Activated T-cell treated with anti-CD3 and anti-CD28 coated beads, Interleukin-2, amount 50 U/mL, for 72 hours (primary cell): ENCODE results near the gene CIAPIN1. TPM values are rescaled to one million over a fixed set of nuclear protein-coding genes. Genes with fewer than 3 reads are reported as not detected.
"Not testable (repeated sequence)": the region's sequence is repeated elsewhere in the genome, so short reads cannot be mapped to it uniquely, and the experiment has no call there.

Source experiments
- ATAC-seq, 2 donors: fragments of 150-1000 bp; cut with Tn5 transposase; replicated peaks in 1 of 2; 2 replicates each; pipeline ENCODE4 v1.10.0; 2021; ENCODE audit warnings: moderate library complexity in 2 of 2, mild to moderate bottlenecking in 1 of 2
- DNase-seq, 2 donors: peaks; one replicate each; pipeline ENCODE4 v3.0.0; 2021 to 2022; ENCODE audit warnings: mixed read lengths in 1 of 2
- H3K27ac Mint-ChIP-seq: one replicate; pipeline ENCODE4 v1.8.0; 2022; ENCODE audit warnings: mild to moderate bottlenecking, moderate library complexity, mixed read lengths
- H3K27me3 Mint-ChIP-seq: one replicate; pipeline ENCODE4 v1.8.0; 2022; ENCODE audit warnings: low read depth, mixed read lengths
- H3K36me3 Mint-ChIP-seq, 2 donors: one replicate each; pipeline ENCODE4 v1.8.0; 2022; ENCODE audit warnings: mixed read lengths in 2 of 2, mild to moderate bottlenecking in 1 of 2; ENCODE audit not compliant: insufficient read depth in 2 of 2
- H3K4me1 Mint-ChIP-seq: one replicate; pipeline ENCODE4 v1.8.0; 2022; ENCODE audit warnings: low read depth, mixed read lengths
- H3K4me3 Mint-ChIP-seq, 2 donors: one replicate each; pipeline ENCODE4 v1.8.0; 2022; ENCODE audit warnings: mild to moderate bottlenecking in 2 of 2, mixed read lengths in 2 of 2, moderate library complexity in 2 of 2
- H3K9me3 Mint-ChIP-seq, 2 donors: one replicate each; pipeline ENCODE4 v1.8.0; 2022; ENCODE audit warnings: mixed read lengths in 2 of 2
- total RNA-seq, 2 donors: library from RNA; stranded (reverse); gene quantifications; one replicate each; pipeline ENCODE4 v1.2.3, GENCODE V29; 2022

The CIAPIN1 gene
- total RNA-seq, 2 donors from 2014 or later, result 39.6 to 49.7 TPM

DNA sequence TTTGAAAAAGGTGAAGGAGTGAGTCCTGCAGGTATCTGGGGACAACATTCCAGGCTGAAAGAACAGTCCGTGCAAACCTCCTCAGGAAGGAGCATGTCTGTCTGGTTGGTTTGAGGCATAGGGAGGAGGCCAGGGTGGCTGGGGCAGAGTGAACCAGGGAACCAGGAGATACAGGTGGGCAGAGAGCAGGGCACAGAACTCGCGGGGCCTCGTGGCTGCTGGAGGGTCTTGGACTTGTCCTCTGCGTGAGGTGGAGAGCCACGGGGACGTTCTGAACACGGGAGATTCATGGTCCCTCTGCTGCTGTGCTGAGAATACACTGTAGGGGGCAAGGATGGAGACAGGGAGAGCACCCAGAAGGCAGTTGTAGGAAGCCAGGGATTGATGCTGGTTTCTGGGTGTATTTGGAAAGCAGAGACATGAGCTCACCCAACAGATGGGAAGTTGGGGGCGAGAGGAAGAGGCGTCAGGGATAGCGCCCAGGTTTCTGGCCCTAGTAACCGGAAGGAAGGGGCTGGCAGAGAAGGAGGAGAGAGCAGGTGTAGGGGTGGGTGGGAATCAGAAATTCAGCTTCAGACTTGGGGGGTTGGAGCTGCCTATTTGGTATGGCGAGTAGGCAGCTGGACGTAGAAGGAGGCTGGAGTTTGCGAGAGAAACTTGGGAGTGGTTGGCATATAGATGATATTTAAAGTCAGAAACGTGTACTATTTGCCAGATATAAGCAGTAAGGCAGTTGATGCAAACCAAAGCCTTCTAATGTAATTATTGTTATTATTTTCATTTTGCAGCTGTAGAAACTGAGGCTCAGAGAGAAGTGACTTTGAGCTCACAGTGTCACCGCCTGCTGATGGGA, 43.0 kb downstream of the CIAPIN1 start, which contains the start of gene CCL17:
TSS of gene CCL17 (plus strand) at position 803 of the 853 bp plus-strand sequence. CDS start 9,166 bp downstream, outside the sequence.
- no peaks in the 10 kb centered on the region for H3K27me3 Mint-ChIP-seq
- DNase-seq (no peak), ATAC-seq (peak in 1 of 2 donors; percentile 36)
- H3K27ac Mint-ChIP-seq, result no peak within 1 kb of the TSS
- H3K4me3 Mint-ChIP-seq, result no peak within 1 kb of the TSS
- H3K36me3 Mint-ChIP-seq, result no peaks in the 10 kb centered on the region
- no peaks in the 10 kb centered on the region for H3K9me3 Mint-ChIP-seq
- H3K4me1 Mint-ChIP-seq, result peaks cover 8% of the 10 kb centered on the region

DNA sequence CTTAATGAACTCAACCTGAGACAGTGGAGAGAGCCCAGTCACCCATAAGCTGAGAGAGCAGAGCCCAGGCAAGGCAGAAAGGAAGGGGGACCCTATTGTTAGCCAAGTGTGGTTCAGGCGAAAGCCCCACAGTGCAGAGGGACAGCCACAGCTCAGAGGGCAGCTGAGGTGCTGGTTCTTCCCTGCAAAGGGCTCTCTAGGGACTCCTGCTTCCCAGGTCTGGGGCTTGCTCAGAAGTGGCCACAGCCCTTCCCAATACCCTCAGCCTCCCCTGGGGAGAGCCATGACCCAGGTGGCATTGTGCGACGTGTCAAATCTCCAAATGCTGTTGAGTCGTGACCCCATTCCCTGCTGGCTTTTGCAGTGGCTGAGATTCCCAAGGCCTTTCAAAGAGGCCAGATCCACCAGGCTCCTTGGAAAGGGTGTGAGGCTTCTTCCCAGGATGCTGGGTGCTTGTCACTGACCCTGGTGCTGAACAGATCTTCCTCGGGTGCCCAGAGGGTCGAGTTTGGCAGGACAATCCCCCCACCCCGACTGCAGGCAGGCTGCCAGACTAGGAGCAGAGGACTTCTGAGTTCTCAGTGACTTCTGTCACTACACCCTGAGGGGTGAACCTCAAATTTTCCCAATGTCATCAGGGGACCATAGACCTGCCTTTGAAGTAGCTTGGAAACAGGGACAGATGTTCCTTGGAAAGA, 45.1 kb downstream of the CIAPIN1 start:
- ATAC-seq (no peak), DNase-seq (no peak)
- no peaks in the 10 kb centered on the region for H3K9me3 Mint-ChIP-seq
- H3K36me3 Mint-ChIP-seq, result no peaks in the 10 kb centered on the region
- H3K4me1 Mint-ChIP-seq, result peaks cover 8% of the 10 kb centered on the region
- no peak overlapping the region for H3K4me3 Mint-ChIP-seq
- no peak overlapping the region for H3K27ac Mint-ChIP-seq
- H3K27me3 Mint-ChIP-seq, result no peaks in the 10 kb centered on the region

DNA sequence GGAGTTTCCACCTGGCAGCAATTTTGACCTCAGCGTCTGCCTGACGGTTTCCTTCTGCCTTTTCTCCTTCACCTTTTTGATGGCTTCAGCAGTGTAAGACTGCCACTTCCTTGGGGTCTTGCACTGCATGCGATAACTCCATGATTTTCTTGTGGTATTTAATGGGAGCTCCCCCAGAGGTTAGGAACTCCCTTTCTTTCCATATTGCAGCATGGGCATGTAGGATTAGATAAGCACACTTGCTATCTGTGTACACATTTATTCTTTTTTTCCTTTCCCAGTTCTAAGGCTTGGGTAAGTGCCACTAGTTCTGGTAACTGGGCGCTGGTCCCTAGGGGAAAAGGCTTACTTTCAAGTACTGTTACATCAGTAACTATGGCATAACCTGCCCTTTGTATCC, 49.7 kb downstream of the CIAPIN1 start:
- not testable (repeated sequence) for H3K4me3 Mint-ChIP-seq, DNase-seq, H3K27me3 Mint-ChIP-seq, H3K4me1 Mint-ChIP-seq, ATAC-seq, H3K27ac Mint-ChIP-seq, H3K9me3 Mint-ChIP-seq, H3K36me3 Mint-ChIP-seq

DNA sequence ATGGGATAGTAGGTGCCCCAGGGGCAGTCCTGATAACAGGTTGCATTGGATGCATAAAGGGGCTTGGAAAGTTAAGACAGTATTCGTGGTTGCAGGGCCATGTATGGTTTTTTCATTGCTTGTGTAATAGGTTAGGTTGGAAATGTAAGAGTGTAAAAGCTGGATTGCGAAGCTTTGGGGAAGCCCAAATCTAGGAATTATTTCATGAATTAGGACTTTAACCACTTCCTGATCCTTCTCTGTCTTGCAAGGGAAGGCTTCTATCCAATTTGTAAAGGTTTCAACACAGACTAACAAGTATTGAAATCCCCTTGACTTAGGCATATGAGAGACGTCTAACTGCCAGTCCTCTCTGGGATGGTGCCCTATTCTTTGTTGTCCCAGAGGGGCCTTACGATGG, 50.4 kb downstream of the CIAPIN1 start:
- no peak overlapping the region for H3K27ac Mint-ChIP-seq
- DNase-seq (no peak), ATAC-seq (no peak)
- H3K4me1 Mint-ChIP-seq, result no peaks in the 10 kb centered on the region
- H3K9me3 Mint-ChIP-seq, result no peaks in the 10 kb centered on the region
- H3K27me3 Mint-ChIP-seq, result no peaks in the 10 kb centered on the region
- no peaks in the 10 kb centered on the region for H3K36me3 Mint-ChIP-seq
- H3K4me3 Mint-ChIP-seq, result no peak overlapping the region

DNA sequence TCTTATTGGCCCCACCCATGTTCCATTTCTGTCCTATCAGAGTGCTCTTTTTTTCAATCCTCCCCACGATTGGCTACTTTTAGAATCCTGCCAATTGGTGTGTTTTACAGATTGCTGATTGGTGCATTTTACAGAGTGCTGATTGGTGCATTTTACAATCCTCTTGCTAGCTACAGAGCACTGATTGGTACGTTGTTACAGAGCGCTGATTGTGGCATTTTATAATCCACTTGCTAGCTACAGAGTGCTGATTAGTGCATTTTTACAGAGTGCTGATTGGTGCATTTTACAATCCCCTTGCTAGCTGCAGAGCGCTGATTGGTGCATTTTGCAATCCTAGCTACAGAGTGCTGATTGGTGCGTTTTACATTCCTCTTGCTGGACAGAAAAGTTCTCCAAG, 52.2 kb downstream of the CIAPIN1 start:
- Mint-ChIP-seq H3K27ac (no peak overlapping the region), H3K4me3 (no peak overlapping the region), H3K27me3 (no peaks in the 10 kb centered on the region), H3K9me3 (no peaks in the 10 kb centered on the region), H3K36me3 (no peaks in the 10 kb centered on the region), H3K4me1 (no peaks in the 10 kb centered on the region)
- ATAC-seq (no peak), DNase-seq (no peak)

DNA sequence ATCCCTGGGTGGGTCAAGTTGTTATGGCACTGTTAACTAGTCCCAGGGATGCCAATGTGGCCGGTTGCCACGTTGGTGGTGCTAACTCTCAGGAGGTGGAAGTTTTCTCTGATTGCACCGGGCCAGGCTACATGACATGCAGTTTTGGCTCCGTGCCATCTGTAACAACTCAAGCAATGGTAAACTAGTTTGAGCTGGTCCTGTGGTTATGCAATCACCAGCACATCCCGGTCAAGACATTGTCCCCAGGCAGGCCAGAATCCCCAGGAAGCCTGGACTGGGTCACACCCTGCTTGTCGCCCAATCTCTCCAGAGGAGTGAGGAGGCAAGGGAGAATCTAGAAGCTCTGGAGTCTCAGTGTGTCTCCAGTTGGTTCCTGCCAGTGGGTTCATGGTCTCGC, 52.7 kb downstream of the CIAPIN1 start:
- Mint-ChIP-seq H3K4me3 (no peak overlapping the region), H3K36me3 (no peaks in the 10 kb centered on the region), H3K27me3 (peaks cover 6% of the 10 kb centered on the region), H3K27ac (no peak overlapping the region), H3K4me1 (no peaks in the 10 kb centered on the region), H3K9me3 (no peaks in the 10 kb centered on the region)
- DNase-seq (no peak), ATAC-seq (no peak)

DNA sequence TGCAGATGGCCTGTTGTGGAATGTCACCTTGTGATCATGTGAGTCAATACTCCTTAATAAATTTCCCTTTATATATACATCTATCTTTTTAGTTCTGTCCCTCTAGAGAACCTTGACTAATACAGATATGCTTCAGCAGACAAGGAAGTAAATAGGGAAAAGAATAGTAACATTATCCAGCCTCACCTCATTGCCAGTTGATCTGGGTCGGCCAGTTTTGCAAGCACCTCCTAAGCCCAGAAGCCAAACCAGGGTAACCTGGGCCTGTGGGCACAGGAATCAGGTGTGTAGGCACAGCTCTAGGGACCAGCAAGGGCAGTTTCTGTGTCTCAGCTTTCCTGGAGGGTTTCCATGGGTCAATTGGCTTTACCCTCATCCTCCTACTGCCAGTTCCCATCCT, 54.5 kb downstream of the CIAPIN1 start:
- Mint-ChIP-seq H3K27ac (no peak overlapping the region), H3K4me1 (peaks cover 8% of the 10 kb centered on the region), H3K4me3 (no peak overlapping the region), H3K36me3 (no peaks in the 10 kb centered on the region), H3K9me3 (no peaks in the 10 kb centered on the region), H3K27me3 (peaks cover 12% of the 10 kb centered on the region)
- ATAC-seq (no peak), DNase-seq (no peak)

DNA sequence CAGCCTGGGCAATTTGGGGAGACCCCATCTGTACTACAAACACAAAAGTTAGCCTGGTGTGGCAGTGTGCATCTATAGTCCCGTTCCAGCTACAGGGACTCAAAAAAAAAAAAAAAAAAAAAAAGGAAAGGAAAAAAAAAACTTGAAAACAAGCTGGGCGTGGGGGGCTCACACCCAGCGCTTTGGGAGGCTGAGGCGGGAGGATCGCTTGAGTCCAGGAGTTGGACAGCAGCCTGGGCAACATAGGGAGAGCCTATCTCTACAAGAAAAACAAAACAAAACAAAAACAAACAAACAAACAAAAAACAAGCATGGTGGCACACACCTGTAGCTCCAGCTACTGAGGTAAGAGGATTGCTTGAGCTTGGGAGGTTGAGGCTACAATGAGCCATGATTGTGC, 55.5 kb downstream of the CIAPIN1 start:
- H3K9me3 Mint-ChIP-seq, result no peaks in the 10 kb centered on the region
- DNase-seq (no peak), ATAC-seq (no peak)
- H3K4me3 Mint-ChIP-seq, result no peak overlapping the region
- no peak overlapping the region for H3K27ac Mint-ChIP-seq
- H3K4me1 Mint-ChIP-seq, result peaks cover 11% of the 10 kb centered on the region
- peaks cover 12% of the 10 kb centered on the region for H3K27me3 Mint-ChIP-seq
- H3K36me3 Mint-ChIP-seq, result no peaks in the 10 kb centered on the region

DNA sequence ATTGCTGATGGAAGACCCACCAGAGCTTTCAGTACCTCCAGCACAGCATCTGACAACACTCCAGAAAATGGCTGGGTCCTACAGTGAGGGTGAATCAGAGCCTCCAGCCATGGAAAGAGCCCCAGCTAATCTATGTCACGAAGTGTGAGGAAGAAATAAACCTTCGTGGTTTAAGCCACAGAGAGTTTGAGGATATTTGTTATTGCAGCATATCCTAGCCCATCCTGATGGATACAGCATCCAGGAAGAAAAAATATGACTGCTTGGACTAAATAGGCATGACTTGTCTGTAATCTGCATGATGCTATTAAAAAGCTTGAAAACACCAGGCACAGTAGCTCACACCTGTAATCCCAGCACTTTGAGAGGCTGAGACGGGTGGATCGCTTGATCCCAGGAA, 55.9 kb downstream of the CIAPIN1 start:
- DNase-seq (no peak), ATAC-seq (no peak)
- Mint-ChIP-seq H3K4me1 (peaks cover 11% of the 10 kb centered on the region), H3K27ac (no peak overlapping the region), H3K4me3 (no peak overlapping the region), H3K27me3 (peaks cover 12% of the 10 kb centered on the region), H3K36me3 (no peaks in the 10 kb centered on the region), H3K9me3 (no peaks in the 10 kb centered on the region)

DNA sequence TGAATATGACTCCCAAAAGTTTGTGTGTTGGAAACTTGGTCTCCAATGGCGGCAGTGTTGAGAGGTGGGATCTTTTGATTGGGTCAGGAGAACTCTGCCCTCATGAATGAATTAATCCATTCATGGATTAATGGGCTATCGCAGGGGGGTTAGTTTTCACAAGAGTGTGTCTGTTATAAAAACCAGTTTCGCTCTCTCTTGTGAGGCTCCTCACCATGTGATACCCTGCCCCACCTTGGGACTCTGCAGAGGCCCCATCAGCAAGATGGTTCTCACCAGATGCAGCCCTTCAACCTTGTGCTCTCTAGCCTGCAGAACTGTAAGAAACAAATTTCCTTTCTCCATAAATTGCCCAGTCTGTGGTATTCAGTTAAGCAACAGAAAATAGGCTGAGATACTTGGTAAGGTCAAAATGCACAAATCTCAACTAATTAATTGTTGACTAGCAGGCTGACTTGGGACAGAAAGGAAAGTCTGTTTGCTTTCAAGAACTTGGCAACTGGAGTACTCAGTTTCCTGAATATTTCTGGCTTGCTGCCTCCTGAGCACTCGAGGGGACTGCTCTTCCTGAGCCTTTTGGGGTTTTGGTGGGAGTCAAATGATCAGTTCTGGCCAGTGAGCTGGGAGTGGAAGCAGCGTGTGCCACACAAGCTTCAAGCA, 56.4 kb downstream of the CIAPIN1 start:
- ATAC-seq, result no peak
- Mint-ChIP-seq H3K4me1 (peaks cover 11% of the 10 kb centered on the region), H3K4me3 (no peak overlapping the region), H3K27ac (no peak overlapping the region), H3K27me3 (peaks cover 12% of the 10 kb centered on the region), H3K9me3 (no peaks in the 10 kb centered on the region), H3K36me3 (no peaks in the 10 kb centered on the region)
- DNase-seq, result no peak

DNA sequence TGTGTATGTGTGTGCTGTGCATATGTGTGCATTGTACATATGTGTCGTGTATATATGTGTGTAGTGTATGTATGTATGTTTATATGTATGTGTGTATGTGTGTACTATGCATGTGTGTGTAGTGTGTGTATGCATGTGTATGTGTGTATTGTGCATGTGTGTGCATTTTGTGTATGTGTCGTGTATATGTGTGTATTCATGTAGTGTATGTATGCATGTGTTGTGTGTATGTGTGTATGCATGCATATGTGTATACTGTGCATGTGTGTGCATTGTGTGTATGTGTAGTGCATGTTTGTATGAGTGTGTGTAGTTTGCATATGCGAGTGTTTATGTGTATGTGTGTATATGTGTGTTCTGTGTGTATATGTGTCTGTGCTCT, 58.1 kb downstream of the CIAPIN1 start:
- Mint-ChIP-seq H3K4me3 (no peak overlapping the region), H3K4me1 (peaks cover 11% of the 10 kb centered on the region), H3K36me3 (no peaks in the 10 kb centered on the region), H3K27me3 (peaks cover 18% of the 10 kb centered on the region), H3K9me3 (no peaks in the 10 kb centered on the region), H3K27ac (no peak overlapping the region)
- no peak for ATAC-seq
- DNase-seq, result no peak

DNA sequence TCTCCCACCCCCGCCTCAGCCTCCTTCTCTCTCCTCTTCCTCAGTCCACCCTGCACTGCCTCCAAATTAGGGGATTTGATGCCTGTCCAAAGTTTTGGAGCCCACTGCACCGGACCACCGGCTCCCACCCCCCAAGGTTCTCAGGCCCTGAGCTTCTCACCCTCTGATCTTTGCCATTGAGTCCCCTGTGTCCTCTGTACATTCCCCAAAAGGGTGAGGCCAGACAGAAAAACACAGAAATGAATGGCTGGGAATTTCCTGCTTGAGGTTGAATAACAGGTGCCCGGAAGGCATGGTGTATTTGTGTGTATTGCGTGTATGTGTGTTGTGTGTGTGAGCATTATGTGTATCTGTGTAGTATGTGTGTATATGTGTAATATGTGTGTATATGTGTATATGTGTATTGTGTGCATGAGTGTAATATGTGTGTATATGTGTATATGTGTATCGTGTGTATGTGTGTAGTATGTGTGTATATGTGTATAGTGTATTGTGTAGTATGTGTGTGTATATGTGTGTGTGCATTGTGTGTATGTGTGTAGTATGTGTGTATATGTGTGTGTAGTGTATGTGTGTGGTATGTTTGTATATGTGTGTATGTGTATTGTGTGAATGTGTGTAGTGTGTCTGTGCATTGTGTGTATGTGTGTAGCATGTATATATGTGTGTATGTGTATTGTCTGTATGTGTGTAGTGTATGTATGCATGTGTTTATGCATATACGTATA, 58.7 kb downstream of the CIAPIN1 start:
- peak in 1 of 2 donors; percentile 14 for DNase-seq
- H3K4me3 Mint-ChIP-seq, result peak overlapping the region; percentile 4 to 20
- H3K27me3 Mint-ChIP-seq, result peaks cover 18% of the 10 kb centered on the region
- no peaks in the 10 kb centered on the region for H3K36me3 Mint-ChIP-seq
- H3K4me1 Mint-ChIP-seq, result peaks cover 11% of the 10 kb centered on the region
- H3K27ac Mint-ChIP-seq, result peak overlapping the region; percentile 41
- ATAC-seq, result peak; percentile 46 to 78
- H3K9me3 Mint-ChIP-seq, result no peaks in the 10 kb centered on the region
